NCI-H748 (cell line): ENCODE data around the gene CUEDC2.

ENCODE experiments used
- DNase-seq: peaks from one replicate; lab custom pipeline; 2025; ENCODE audit not compliant: unreplicated experiment; lab: John Stamatoyannopoulos, UW

Gene CUEDC2

GRCh38 chr10:102375867-102376266, 56.5 kb downstream of the CUEDC2 start:
- DNase-seq = no peak

GRCh38 chr10:102375250-102375649, 57.1 kb downstream of the CUEDC2 start:
- no peak for DNase-seq
